Measurements from ENCODE around the gene CLP1. TPM values are rescaled to one million over a fixed set of nuclear protein-coding genes. Genes with fewer than 3 reads are reported as not detected.
A peak's percentile ranks its signal among the peaks of the same experiment; 100 is the strongest.

CLP1 gene
- polyA plus RNA-seq (2013), result 6.4 TPM

DNA sequence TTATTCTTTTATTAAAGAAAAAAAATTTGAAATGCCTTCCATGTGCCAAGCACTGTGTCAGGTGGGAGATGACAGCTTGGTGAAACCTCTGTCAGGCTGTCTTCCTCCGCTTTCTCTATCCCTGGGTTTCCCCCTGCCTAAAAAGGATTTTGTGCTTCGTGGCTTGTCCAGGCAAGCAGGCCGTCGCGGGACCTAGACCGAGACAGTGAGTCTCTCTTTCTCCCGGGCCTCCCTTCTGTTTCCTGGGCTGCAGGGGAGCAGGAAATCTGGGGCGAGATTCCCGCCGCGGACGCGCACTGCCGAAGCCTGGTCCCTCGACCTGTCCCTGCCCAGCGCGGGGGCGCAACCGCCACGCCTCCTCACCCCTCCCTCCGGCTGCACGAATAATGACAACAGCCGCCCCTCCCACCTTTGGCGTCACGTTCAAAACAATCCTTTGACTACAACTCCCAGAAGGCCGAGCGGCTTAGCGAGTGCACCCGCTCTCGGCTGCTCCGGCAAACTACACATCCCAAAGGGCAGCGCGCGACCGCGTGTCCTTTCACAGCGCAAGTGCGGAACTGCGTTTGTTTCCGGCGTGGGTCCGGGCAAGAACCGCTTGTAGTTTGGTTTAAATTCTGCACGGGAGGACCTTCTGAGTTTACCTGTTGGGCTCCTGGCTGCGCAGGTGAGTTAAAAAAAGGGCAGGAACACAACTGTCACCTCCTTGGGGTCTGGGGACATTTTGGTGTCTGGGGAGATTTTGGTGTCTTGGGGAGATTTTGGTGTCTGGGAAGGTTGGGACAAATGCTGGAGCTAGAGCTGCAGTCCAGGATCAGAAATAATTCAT, at the start of gene CLP1:
Gene CLP1, plus strand, starts transcription at position 569 of the 829 bp plus-strand sequence. CDS start 1,715 bp downstream, outside the sequence.
- CTCF ChIA-PET, result interaction anchor here (0.8 to 5.1 kb wide), 5 partner anchors 8 to 857 kb away, joined by 3 to 25 read pairs (median 8); partner anchors contain the start of gene YPEL4
- WGBS (ENCODE audit: insufficient coverage), result 0% methylated on average over 42 of the region's 45 CpGs
- Histone ChIP-seq H3K9me3 (ENCODE audit: control extremely low read depth in 1 of 5, control insufficient read depth in 4 of 5, insufficient read depth in 2 of 5, low read depth in 1 of 5, low read length in 4 of 5) (no peaks in the 10 kb centered on the region), H3K27me3 (replicated peaks in 2 of 5; ENCODE audit: control insufficient read depth in 4 of 5, insufficient read depth in 5 of 5, low read length in 4 of 5) (no peaks in the 10 kb centered on the region), H3K4me1 (ENCODE audit: control extremely low read depth in 1 of 4, control insufficient read depth in 4 of 4, insufficient read depth in 4 of 4, low read length in 3 of 4) (peaks cover 18 to 30% (median 24%) of the 10 kb centered on the region in 4 experiments), H3K4me3 (ENCODE audit: control insufficient read depth in 1 of 7, extremely low read depth in 1 of 7, insufficient read depth in 4 of 7, low read depth in 2 of 7, low read length in 6 of 7) (peak within 1 kb of the TSS; percentile 75 to 98 (median 95)), H3K36me3 (ENCODE audit: control insufficient read depth in 4 of 4, insufficient read depth in 4 of 4, low read length in 3 of 4) (peaks cover 6 to 29% (median 23%) of the 10 kb centered on the region in 4 experiments), H3K27ac (ENCODE audit: insufficient read depth in 1 of 2, low read depth in 1 of 2, low read length in 2 of 2, poor library complexity in 1 of 2, severe bottlenecking in 2 of 2) (peak within 1 kb of the TSS; percentile 62 to 85)
- POLR2A ChIA-PET, result interaction anchor here (1.1 to 1.8 kb wide), 2 partner anchors 10 to 11 kb away, joined by 3 to 7 read pairs; partner anchors contain the start of gene ZDHHC5
- DNase-seq, result peak; percentile 99

DNA sequence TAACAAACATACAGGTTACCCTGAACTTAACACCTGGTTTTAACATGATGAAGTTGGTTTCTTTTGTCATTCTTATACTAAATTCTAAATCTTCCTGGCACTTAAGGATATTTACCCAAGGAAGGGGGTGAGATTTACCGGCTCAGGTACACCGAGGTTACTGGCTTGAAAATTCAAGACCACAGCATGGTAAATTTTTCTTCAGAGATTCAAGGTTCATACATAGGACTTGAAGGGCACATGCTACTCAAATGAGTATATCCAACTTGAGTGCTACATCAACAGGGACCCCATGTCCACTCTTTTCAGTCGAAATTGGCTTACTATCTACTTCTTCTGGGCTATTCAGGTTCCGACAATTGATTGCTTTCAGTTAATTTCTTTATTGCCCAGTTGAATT, 47.4 kb upstream of the CLP1 start:
- DNase-seq, result no peak
- no peaks in the 10 kb centered on the region for H3K9me3 ChIP-seq (ENCODE audit: control extremely low read depth in 1 of 5, control insufficient read depth in 4 of 5, insufficient read depth in 2 of 5, low read depth in 1 of 5, low read length in 4 of 5)
- POLR2A ChIA-PET, result no interaction called here
- peaks cover 0 to under 1% (median 0%) of the 10 kb centered on the region in 4 experiments for H3K4me1 ChIP-seq (ENCODE audit: control extremely low read depth in 1 of 4, control insufficient read depth in 4 of 4, insufficient read depth in 4 of 4, low read length in 3 of 4)
- H3K4me3 ChIP-seq (ENCODE audit: control insufficient read depth in 1 of 7, extremely low read depth in 1 of 7, insufficient read depth in 4 of 7, low read depth in 2 of 7, low read length in 6 of 7), result no peak overlapping the region
- no peaks in the 10 kb centered on the region for H3K27me3 ChIP-seq (replicated peaks in 2 of 5; ENCODE audit: control insufficient read depth in 4 of 5, insufficient read depth in 5 of 5, low read length in 4 of 5)
- WGBS (ENCODE audit: insufficient coverage), result 96% methylated on average over 4 of the region's 4 CpGs
- H3K27ac ChIP-seq (ENCODE audit: insufficient read depth in 1 of 2, low read depth in 1 of 2, low read length in 2 of 2, poor library complexity in 1 of 2, severe bottlenecking in 2 of 2), result no peak overlapping the region
- CTCF ChIA-PET, result interaction anchor here (1.0 to 18.3 kb wide), 5 partner anchors 10 to 30 kb away, joined by 3 to 158 read pairs (median 6); no protein-coding TSS in a partner anchor
- peaks cover 5 to 64% (median 33%) of the 10 kb centered on the region in 4 experiments for H3K36me3 ChIP-seq (ENCODE audit: control insufficient read depth in 4 of 4, insufficient read depth in 4 of 4, low read length in 3 of 4)

DNA sequence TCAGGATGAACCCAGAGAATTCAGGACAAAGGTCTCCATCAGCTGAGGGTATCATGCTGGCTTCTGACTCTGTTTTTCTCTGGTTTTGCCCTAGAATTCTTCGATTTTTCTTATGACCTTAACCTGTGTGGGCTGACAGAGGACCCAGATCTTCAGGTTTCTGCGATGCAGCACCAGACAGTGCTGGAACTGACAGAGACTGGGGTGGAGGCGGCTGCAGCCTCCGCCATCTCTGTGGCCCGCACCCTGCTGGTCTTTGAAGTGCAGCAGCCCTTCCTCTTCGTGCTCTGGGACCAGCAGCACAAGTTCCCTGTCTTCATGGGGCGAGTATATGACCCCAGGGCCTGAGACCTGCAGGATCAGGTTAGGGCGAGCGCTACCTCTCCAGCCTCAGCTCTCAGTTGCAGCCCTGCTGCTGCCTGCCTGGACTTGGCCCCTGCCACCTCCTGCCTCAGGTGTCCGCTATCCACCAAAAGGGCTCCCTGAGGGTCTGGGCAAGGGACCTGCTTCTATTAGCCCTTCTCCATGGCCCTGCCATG, 43.3 kb upstream of the CLP1 start:
- Histone ChIP-seq H3K4me1 (ENCODE audit: control extremely low read depth in 1 of 4, control insufficient read depth in 4 of 4, insufficient read depth in 4 of 4, low read length in 3 of 4) (no peaks in the 10 kb centered on the region), H3K9me3 (ENCODE audit: control extremely low read depth in 1 of 5, control insufficient read depth in 4 of 5, insufficient read depth in 2 of 5, low read depth in 1 of 5, low read length in 4 of 5) (peaks cover 0 to 5% (median 2%) of the 10 kb centered on the region in 5 experiments), H3K36me3 (ENCODE audit: control insufficient read depth in 4 of 4, insufficient read depth in 4 of 4, low read length in 3 of 4) (peaks cover 2 to 55% (median 24%) of the 10 kb centered on the region in 4 experiments), H3K27ac (ENCODE audit: insufficient read depth in 1 of 2, low read depth in 1 of 2, low read length in 2 of 2, poor library complexity in 1 of 2, severe bottlenecking in 2 of 2) (no peak overlapping the region), H3K4me3 (ENCODE audit: control insufficient read depth in 1 of 7, extremely low read depth in 1 of 7, insufficient read depth in 4 of 7, low read depth in 2 of 7, low read length in 6 of 7) (no peak overlapping the region), H3K27me3 (replicated peaks in 2 of 5; ENCODE audit: control insufficient read depth in 4 of 5, insufficient read depth in 5 of 5, low read length in 4 of 5) (no peaks in the 10 kb centered on the region)
- 95% methylated on average over 10 of the region's 10 CpGs for WGBS (ENCODE audit: insufficient coverage)
- ChIA-PET CTCF (interaction anchor here (1.3 to 18.3 kb wide), 4 partner anchors 10 to 25 kb away, joined by 3 to 158 read pairs (median 9); no protein-coding TSS in a partner anchor), POLR2A (no interaction called here)
- no peak for DNase-seq

DNA sequence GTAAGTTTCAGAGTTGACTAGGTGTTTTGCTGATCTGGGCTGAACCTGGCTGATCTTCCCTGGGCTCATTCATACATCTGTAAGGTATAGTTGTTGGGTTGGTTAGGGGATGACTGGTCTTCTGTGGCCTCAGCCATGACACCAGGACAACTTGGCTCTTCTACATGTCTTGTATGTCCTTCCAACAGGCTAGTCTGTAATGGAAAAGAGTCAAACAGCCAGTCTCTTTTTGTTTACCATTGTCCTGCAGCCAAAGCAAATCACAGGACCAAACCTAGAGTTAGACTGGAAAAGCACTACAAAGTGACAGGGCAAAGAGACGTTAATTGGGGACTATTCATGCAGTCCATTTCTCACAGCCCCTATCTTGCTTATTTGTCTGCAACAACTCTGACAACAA, 42.3 kb upstream of the CLP1 start:
- no peak overlapping the region for H3K27ac ChIP-seq (ENCODE audit: insufficient read depth in 1 of 2, low read depth in 1 of 2, low read length in 2 of 2, poor library complexity in 1 of 2, severe bottlenecking in 2 of 2)
- ChIA-PET POLR2A (no interaction called here), CTCF (interaction anchor here (2.2 to 18.3 kb wide), 3 partner anchors 11 to 24 kb away, joined by 7 to 158 read pairs (median 11); no protein-coding TSS in a partner anchor)
- no peak for DNase-seq
- H3K36me3 ChIP-seq (ENCODE audit: control insufficient read depth in 4 of 4, insufficient read depth in 4 of 4, low read length in 3 of 4), result peaks cover 2 to 56% (median 24%) of the 10 kb centered on the region in 4 experiments
- no peaks in the 10 kb centered on the region for H3K27me3 ChIP-seq (replicated peaks in 2 of 5; ENCODE audit: control insufficient read depth in 4 of 5, insufficient read depth in 5 of 5, low read length in 4 of 5)
- WGBS (ENCODE audit: insufficient coverage), result no CpG with 5 or more reads among the region's 1 CpG
- H3K4me3 ChIP-seq (ENCODE audit: control insufficient read depth in 1 of 7, extremely low read depth in 1 of 7, insufficient read depth in 4 of 7, low read depth in 2 of 7, low read length in 6 of 7), result no peak overlapping the region
- no peaks in the 10 kb centered on the region for H3K4me1 ChIP-seq (ENCODE audit: control extremely low read depth in 1 of 4, control insufficient read depth in 4 of 4, insufficient read depth in 4 of 4, low read length in 3 of 4)
- H3K9me3 ChIP-seq (ENCODE audit: control extremely low read depth in 1 of 5, control insufficient read depth in 4 of 5, insufficient read depth in 2 of 5, low read depth in 1 of 5, low read length in 4 of 5), result peaks cover 0 to 9% (median 6%) of the 10 kb centered on the region in 5 experiments

DNA sequence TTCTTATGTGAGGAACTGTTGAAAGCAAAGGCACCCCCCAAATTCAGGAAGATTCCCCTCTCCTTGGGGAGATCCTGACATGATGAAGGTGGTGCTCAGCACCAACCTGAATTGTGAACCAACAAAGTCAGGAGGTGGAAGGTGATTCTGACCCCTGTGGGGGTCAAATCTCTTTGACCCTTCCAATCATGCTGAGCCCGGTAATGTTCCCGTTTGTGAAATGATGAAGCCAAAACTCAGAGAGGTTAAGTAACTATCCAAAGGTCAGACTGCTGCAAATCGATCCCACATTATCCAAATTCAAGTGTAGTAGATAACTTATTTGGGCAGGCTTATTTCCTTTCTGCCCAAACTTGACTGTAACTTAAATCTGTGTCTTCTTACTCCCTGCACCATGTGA, 41.0 kb upstream of the CLP1 start:
- H3K4me3 ChIP-seq (ENCODE audit: control insufficient read depth in 1 of 7, extremely low read depth in 1 of 7, insufficient read depth in 4 of 7, low read depth in 2 of 7, low read length in 6 of 7), result no peak overlapping the region
- ChIA-PET CTCF (interaction anchor here (1.5 to 18.3 kb wide), 2 partner anchors 23 to 28 kb away, joined by 7 to 158 read pairs; no protein-coding TSS in a partner anchor), POLR2A (no interaction called here)
- no peaks in the 10 kb centered on the region for H3K27me3 ChIP-seq (replicated peaks in 2 of 5; ENCODE audit: control insufficient read depth in 4 of 5, insufficient read depth in 5 of 5, low read length in 4 of 5)
- 95% methylated on average over 3 of the region's 3 CpGs for WGBS (ENCODE audit: insufficient coverage)
- DNase-seq, result no peak
- no peak overlapping the region for H3K27ac ChIP-seq (ENCODE audit: insufficient read depth in 1 of 2, low read depth in 1 of 2, low read length in 2 of 2, poor library complexity in 1 of 2, severe bottlenecking in 2 of 2)
- H3K9me3 ChIP-seq (ENCODE audit: control extremely low read depth in 1 of 5, control insufficient read depth in 4 of 5, insufficient read depth in 2 of 5, low read depth in 1 of 5, low read length in 4 of 5), result peaks cover 0 to 12% (median 6%) of the 10 kb centered on the region in 5 experiments
- H3K36me3 ChIP-seq (ENCODE audit: control insufficient read depth in 4 of 4, insufficient read depth in 4 of 4, low read length in 3 of 4), result peaks cover 0 to 45% (median 21%) of the 10 kb centered on the region in 4 experiments
- no peaks in the 10 kb centered on the region for H3K4me1 ChIP-seq (ENCODE audit: control extremely low read depth in 1 of 4, control insufficient read depth in 4 of 4, insufficient read depth in 4 of 4, low read length in 3 of 4)

DNA sequence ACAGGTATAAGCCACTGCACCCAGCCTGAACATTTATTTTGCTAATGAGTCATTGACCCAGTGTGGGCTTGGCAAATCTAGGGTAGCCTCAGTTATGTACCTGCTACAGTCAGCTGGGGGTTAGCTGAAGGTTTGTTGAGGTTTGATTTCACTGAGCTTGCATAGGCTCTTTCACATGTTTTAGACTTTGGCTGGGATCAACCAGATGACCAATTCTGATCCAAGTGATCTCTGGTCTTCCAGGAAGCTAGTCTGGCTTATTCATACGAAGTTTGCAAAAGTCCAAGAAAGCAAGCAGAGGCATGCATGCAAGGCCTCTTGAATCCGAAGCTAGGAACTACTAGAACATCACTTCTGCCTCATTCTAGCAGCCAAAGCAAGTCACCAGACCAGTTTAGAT, 39.1 kb upstream of the CLP1 start:
- no peaks in the 10 kb centered on the region for H3K27me3 ChIP-seq (replicated peaks in 2 of 5; ENCODE audit: control insufficient read depth in 4 of 5, insufficient read depth in 5 of 5, low read length in 4 of 5)
- ChIA-PET CTCF (interaction anchor here (0.6 to 18.3 kb wide), 10 partner anchors 9 to 81 kb away, joined by 3 to 158 read pairs (median 3); partner anchors contain the start of gene SMTNL1), POLR2A (no interaction called here)
- peaks cover 0 to 31% (median 14%) of the 10 kb centered on the region in 4 experiments for H3K36me3 ChIP-seq (ENCODE audit: control insufficient read depth in 4 of 4, insufficient read depth in 4 of 4, low read length in 3 of 4)
- H3K9me3 ChIP-seq (ENCODE audit: control extremely low read depth in 1 of 5, control insufficient read depth in 4 of 5, insufficient read depth in 2 of 5, low read depth in 1 of 5, low read length in 4 of 5), result peaks cover 0 to 12% (median 6%) of the 10 kb centered on the region in 5 experiments
- H3K4me3 ChIP-seq (ENCODE audit: control insufficient read depth in 1 of 7, extremely low read depth in 1 of 7, insufficient read depth in 4 of 7, low read depth in 2 of 7, low read length in 6 of 7), result no peak overlapping the region
- DNase-seq, result no peak
- whole genome bisulfite sequencing (ENCODE audit: insufficient coverage), result 100% methylated on average over 1 of the region's 2 CpGs
- peaks cover 0 to 3% (median 0%) of the 10 kb centered on the region in 4 experiments for H3K4me1 ChIP-seq (ENCODE audit: control extremely low read depth in 1 of 4, control insufficient read depth in 4 of 4, insufficient read depth in 4 of 4, low read length in 3 of 4)
- H3K27ac ChIP-seq (ENCODE audit: insufficient read depth in 1 of 2, low read depth in 1 of 2, low read length in 2 of 2, poor library complexity in 1 of 2, severe bottlenecking in 2 of 2), result no peak overlapping the region
